GM21723 (cell line): ENCODE measurements around the gene MFAP2.
"Not testable (repeated sequence)": the region's sequence is repeated elsewhere in the genome, so short reads cannot be mapped to it uniquely, and the experiment has no call there.

Experiments used
- ATAC-seq: cut with Tn5 transposase; IDR thresholded peaks from one replicate; pipeline ENCODE4 v1.9.1; 2021; ENCODE audit warnings: mild to moderate bottlenecking, moderate library complexity; ENCODE audit not compliant: unreplicated experiment

MFAP2 gene

GRCh38 chr1:16933945-16934344, 46.5 kb downstream of the MFAP2 start:
- ATAC-seq = not testable (repeated sequence)

- not testable (repeated sequence) for ATAC-seq
Observed at GRCh38 chr1:16931206-16931934, 49.0 kb downstream of the MFAP2 start.

- not testable (repeated sequence) for ATAC-seq
Observed at GRCh38 chr1:16929146-16930041, 51.0 kb downstream of the MFAP2 start.

- no peak for ATAC-seq
Observed at GRCh38 chr1:16927711-16928485, 52.5 kb downstream of the MFAP2 start.

- ATAC-seq = no peak
Observed at GRCh38 chr1:16927256-16927655, 53.2 kb downstream of the MFAP2 start.

GRCh38 chr1:16926491-16927073, 53.8 kb downstream of the MFAP2 start:
- ATAC-seq = no peak

GRCh38 chr1:16925635-16926490, 54.6 kb downstream of the MFAP2 start:
- ATAC-seq = no peak

- no peak for ATAC-seq
Observed at GRCh38 chr1:16924919-16925477, 55.4 kb downstream of the MFAP2 start.
